GM12891 (cell line): ENCODE measurements around the gene TMEM205.

Experiments used
- DNase-seq: peaks from one replicate; pipeline ENCODE4 v3.0.0; 2011; ENCODE audit warnings: low spot score; ENCODE audit not compliant: insufficient read length
- FAIRE-seq: peaks from 2 replicates; lab custom pipeline; 2011; peaks lifted over from hg19 to GRCh38; lab: Jason Lieb, UNC
- PAX5 ChIP-seq: IDR thresholded peaks from 2 replicates; pipeline ENCODE4 v1.6.1; 2011; ENCODE audit warnings: low read length, moderate library complexity, mild to moderate bottlenecking; ENCODE audit not compliant: insufficient read depth, severe bottlenecking
- POLR2A ChIP-seq: IDR thresholded peaks from 2 replicates; pipeline ENCODE4 v1.6.1; 2011; ENCODE audit warnings: low read depth, low read length, control low read depth
- POLR2AphosphoS5 ChIP-seq: IDR thresholded peaks from 2 replicates; pipeline ENCODE4 v1.6.1; 2011; ENCODE audit warnings: low read depth, low read length, control low read depth
- POU2F2 ChIP-seq: IDR thresholded peaks from 2 replicates; pipeline ENCODE4 v1.6.1; 2011; ENCODE audit warnings: low read depth, mild to moderate bottlenecking, control low read depth, low read length, moderate library complexity
- SPI1 ChIP-seq: IDR thresholded peaks from 2 replicates; pipeline ENCODE4 v1.6.1; 2011; ENCODE audit warnings: low read depth, low read length, control low read depth
- TAF1 ChIP-seq: IDR thresholded peaks from 2 replicates; pipeline ENCODE4 v1.6.1; 2011; ENCODE audit warnings: low read depth, low read length, control low read depth

The TMEM205 gene

GRCh38 chr19:11370744-11371143 lies 24.7 kb upstream of the TMEM205 start:
- no peak for TF ChIP-seq TAF1
- TF ChIP-seq SPI1, result no peak
- no peak for TF ChIP-seq PAX5
- no peak for TF ChIP-seq POLR2AphosphoS5
- TF ChIP-seq POU2F2, result no peak
- TF ChIP-seq POLR2A, result no peak
- FAIRE-seq, result no peak
- DNase-seq, result no peak

- no peak for DNase-seq
- FAIRE-seq, result no peak
- TF ChIP-seq TAF1 (no peak), POLR2AphosphoS5 (no peak), POLR2A (no peak), POU2F2 (no peak), PAX5 (no peak), SPI1 (no peak)
Measured at GRCh38 chr19:11367528-11367927, 21.5 kb upstream of the TMEM205 start.

- TF ChIP-seq TAF1, result no peak
- no peak for TF ChIP-seq POLR2A
- TF ChIP-seq SPI1, result no peak
- TF ChIP-seq POU2F2, result no peak
- TF ChIP-seq POLR2AphosphoS5, result no peak
- no peak for TF ChIP-seq PAX5
- FAIRE-seq (no peak), DNase-seq (no peak)
Measured at GRCh38 chr19:11365557-11366117, 19.6 kb upstream of the TMEM205 start.

- TF ChIP-seq TAF1 (no peak), POLR2AphosphoS5 (no peak), POLR2A (no peak), POU2F2 (no peak), PAX5 (no peak), SPI1 (no peak)
- DNase-seq (no peak), FAIRE-seq (no peak)
Measured at GRCh38 chr19:11364935-11365334, 18.9 kb upstream of the TMEM205 start.

- TF ChIP-seq TAF1 (no peak), SPI1 (no peak)
- DNase-seq (no peak), FAIRE-seq (no peak)
Measured at GRCh38 chr19:11364296-11364904, 18.3 kb upstream of the TMEM205 start.

- no peak for DNase-seq
- TF ChIP-seq TAF1 (no peak), PAX5 (no peak), POLR2A (no peak), POLR2AphosphoS5 (no peak), SPI1 (no peak), POU2F2 (no peak)
- no peak for FAIRE-seq
Measured at GRCh38 chr19:11363881-11364280, 17.8 kb upstream of the TMEM205 start.

GRCh38 chr19:11361771-11362731 lies 16.0 kb upstream of the TMEM205 start:
- FAIRE-seq, result no peak
- TF ChIP-seq PAX5 (no peak), POLR2A (no peak), TAF1 (no peak), POU2F2 (no peak), SPI1 (no peak), POLR2AphosphoS5 (no peak)
- DNase-seq, result no peak

GRCh38 chr19:11361037-11361770 lies 15.1 kb upstream of the TMEM205 start:
- no peak for TF ChIP-seq POLR2AphosphoS5
- no peak for TF ChIP-seq SPI1
- TF ChIP-seq TAF1, result no peak
- TF ChIP-seq PAX5, result no peak
- no peak for TF ChIP-seq POU2F2
- TF ChIP-seq POLR2A, result no peak
- FAIRE-seq (peak; percentile 5), DNase-seq (no peak)

GRCh38 chr19:11359421-11359820 lies 13.4 kb upstream of the TMEM205 start:
- TF ChIP-seq PAX5 (no peak), TAF1 (no peak), SPI1 (no peak), POLR2A (no peak), POLR2AphosphoS5 (no peak), POU2F2 (no peak)
- no peak for FAIRE-seq
- no peak for DNase-seq
